Cardiac fibroblast (primary cell): ENCODE data around the gene PHOX2A.

Source experiments
- DNase-seq, 2 donors: peaks; one replicate each; pipeline versions ENCODE4 v3.0.0 to v3.0.0-alpha.2; 2010; ENCODE audit warnings: low read depth in 2 of 2
- H3K4me3 ChIP-seq, 2 donors: replicated peaks in 1 of 2; 1 replicate in 1 of 2; 2 replicates in 1 of 2; pipeline ENCODE4 v1.5.1; 2011; ENCODE audit warnings: low read depth in 2 of 2, low read length in 2 of 2, mild to moderate bottlenecking in 2 of 2, moderate library complexity in 1 of 2
- CTCF ChIP-seq: IDR thresholded peaks from one replicate; pipeline ENCODE4 v1.5.1; 2011; ENCODE audit warnings: low read depth, mild to moderate bottlenecking, low read length, inconsistent platforms

The PHOX2A gene

GRCh38 chr11:72226701-72227100, 17.3 kb downstream of the PHOX2A start:
- no peak overlapping the region for H3K4me3 ChIP-seq
- TF ChIP-seq CTCF, result no peak

GRCh38 chr11:72225411-72225951, 18.5 kb downstream of the PHOX2A start:
- peak in 1 of 2 donors; percentile 13 for DNase-seq
- peak overlapping the region; percentile 71 to 96 for H3K4me3 ChIP-seq
- TF ChIP-seq CTCF, result no peak

More at GRCh38 chr11:72226701-72227100, 17.3 kb downstream of the PHOX2A start:
- DNase-seq, result no peak

- H3K4me3 ChIP-seq, result peak within 1 kb of the TSS; percentile 71 to 96
- TF ChIP-seq CTCF, result no peak
- DNase-seq, result peak; percentile 38 to 47
Observed at GRCh38 chr11:72224564-72225410, 19.2 kb downstream of the PHOX2A start, which contains the start of gene INPPL1. INPPL1 (plus strand) TSS chr11:72224767; CDS start chr11:72224985, 218 bp downstream.

- peak; percentile 69 to 76 for DNase-seq
- TF ChIP-seq CTCF, result no peak
- peak overlapping the region; percentile 71 to 96 for H3K4me3 ChIP-seq
Observed at GRCh38 chr11:72223615-72224563, 20.1 kb downstream of the PHOX2A start.

GRCh38 chr11:72222907-72223614, 20.9 kb downstream of the PHOX2A start:
- DNase-seq, result peak; percentile 89 to 96
- peak; percentile 19 for TF ChIP-seq CTCF
- peak overlapping the region; percentile 71 to 96 for H3K4me3 ChIP-seq
